Ecto neural progenitor cell (in vitro differentiated cells): ENCODE results near the gene S100A3.
A peak's percentile ranks its signal among the peaks of the same experiment; 100 is the strongest.
"Not testable (repeated sequence)": the region's sequence is repeated elsewhere in the genome, so short reads cannot be mapped to it uniquely, and the experiment has no call there.

ENCODE experiments used
- DNase-seq: peaks from one replicate; pipeline ENCODE4 v3.0.0-alpha.2; 2018; ENCODE audit warnings: low spot score

The S100A3 gene

DNA sequence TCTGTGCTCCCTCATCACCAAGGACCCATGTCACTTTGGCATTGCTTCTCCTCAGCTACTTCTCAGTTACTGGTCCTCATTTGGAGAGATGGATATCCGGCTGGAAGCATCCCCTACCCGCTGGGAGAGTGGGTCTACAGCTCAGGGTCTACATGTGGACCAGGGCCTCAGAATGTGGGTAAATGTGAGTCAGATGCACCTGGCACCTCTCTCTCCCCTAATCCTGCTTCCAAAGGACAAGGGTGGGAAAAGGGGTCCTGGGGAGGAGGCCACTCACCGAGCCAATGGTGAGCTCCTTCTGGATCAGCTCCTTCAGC, 14.2 kb downstream of the S100A3 start:
- no peak for DNase-seq

DNA sequence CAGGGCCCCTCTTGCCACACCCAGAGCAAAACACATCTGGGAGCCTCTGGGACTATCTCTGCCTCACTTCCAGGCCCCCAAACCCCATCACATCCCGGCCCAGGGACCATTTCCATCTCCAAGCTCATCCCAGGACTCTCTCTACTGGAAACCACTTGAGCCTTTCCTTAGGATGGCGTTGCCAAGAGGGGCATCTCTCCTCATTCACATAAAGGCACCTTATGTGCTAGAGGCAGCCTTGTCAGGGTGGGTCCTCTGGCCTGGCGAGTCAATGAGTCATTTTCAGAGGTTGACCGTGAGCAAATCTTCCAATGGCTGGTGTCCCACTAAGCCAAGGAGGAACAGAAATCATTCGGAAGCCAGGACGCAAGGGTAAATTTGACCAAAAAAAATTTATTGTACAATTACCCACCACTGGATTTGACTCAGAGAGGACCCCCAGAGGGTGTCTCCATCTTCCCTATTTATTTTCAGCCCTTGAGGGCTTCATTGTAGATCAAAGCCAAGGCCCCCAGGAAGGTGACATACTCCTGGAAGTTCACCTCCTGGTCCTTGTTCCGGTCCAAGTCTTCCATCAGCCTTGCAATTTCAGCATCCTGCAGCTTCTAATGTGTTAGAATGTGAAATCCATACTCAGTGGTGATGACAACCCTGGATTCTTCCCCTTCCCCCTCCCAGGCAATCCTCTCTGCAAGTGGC, 14.7 kb downstream of the S100A3 start:
- no peak for DNase-seq

DNA sequence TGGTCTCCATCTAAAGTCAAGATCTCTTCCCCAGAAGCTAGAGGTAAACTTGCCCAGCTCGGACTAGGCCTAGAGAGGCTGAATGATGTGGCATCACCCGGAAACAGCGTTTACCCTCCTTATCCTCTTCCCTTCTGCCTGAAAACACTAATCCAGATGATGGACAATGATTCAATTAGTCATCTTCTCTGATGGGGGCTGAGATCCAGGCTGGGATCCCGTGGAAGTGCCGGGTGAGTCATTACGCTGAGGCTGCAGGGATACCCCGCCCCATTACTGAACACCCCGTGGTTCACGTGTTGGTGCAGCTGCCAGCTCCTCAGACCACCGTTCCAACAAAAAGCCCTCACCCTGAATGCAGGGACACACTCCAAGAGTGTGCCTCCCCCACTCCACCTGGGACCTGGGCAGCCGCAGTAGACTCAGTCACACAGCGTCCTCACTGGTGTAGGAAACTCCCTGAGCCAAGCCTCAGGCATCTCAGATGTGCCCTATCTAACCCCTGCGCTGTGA, 15.3 kb downstream of the S100A3 start:
- DNase-seq = no peak

DNA sequence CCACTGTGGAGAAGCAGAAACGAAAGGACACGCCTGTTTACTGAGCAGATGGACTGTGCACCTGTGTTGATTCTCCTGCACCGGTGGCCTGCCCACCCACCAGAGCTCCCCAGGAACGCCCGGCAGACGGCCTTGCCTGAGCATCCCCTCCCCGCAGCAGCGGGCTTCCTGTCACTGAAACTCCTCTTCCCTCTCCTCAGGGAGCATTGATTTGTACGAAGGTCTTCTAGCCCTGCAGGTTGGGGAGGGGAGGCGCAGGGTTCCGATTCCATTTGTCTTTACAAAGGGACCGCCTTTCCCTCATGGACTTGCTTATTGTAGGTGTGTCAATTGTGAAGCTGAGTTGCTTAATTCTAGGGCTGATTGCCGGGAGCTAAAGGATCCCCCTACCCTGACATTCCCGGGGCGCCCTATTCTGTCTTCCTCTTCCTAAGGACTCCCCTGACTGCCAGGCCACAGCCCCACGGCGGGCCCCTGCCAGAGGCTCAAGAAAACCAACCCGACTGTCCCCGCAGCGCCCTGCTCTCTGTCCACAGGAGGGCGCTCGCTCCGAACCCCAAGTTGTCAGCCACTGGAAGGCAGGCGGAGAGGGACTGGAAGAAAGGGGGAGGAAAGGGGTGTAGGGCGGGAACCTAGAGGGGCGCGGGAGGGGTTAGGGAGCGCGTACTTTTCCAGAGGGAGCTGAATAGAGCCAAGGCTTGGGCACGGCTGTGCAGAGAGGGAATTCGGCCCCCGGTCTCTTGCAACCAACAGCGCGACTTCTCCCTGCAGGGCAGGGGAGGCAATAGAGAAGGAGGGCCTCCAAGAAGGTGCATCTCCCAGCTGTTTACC, 16.1 kb downstream of the S100A3 start:
- DNase-seq = peak; percentile 93

DNA sequence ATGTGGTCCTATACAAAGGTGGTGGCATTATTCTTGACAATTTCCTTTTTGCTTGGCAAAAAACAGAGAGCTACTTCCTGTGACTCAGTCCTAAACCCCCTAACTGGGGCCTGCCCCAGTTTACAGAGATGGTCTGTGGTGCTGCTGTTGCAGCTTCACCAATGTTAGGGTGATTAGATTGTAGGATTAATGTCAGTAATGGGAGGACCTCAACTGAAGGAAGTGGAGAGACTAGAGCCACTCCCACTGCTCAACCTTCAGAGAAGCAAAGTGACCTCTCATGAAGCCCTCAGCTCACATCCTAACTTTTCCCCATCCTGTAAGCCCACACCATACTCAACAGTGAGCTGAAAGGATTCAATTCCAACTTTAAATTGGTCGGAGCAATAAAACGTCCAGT, 16.9 kb downstream of the S100A3 start:
- peak; percentile 17 for DNase-seq

DNA sequence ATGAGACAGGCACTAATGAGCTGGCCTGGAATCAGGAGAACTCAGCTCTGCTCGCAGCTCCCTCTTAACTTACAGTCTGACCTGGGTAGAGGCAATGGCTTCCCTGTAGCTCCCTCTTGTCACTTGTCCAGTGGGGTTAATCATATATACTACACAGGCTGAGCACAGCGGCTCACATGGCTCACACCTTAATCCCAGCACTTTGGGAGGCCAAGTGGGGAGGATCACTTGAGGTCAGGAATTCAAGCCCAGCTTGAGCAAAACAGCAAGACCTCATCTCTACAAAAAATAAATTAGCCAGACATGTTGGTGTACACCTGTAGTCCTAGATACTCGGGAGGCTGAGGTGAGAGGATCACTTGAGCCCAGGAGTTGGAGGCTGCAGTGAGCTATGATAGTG, 17.4 kb downstream of the S100A3 start:
- DNase-seq = peak; percentile 30

DNA sequence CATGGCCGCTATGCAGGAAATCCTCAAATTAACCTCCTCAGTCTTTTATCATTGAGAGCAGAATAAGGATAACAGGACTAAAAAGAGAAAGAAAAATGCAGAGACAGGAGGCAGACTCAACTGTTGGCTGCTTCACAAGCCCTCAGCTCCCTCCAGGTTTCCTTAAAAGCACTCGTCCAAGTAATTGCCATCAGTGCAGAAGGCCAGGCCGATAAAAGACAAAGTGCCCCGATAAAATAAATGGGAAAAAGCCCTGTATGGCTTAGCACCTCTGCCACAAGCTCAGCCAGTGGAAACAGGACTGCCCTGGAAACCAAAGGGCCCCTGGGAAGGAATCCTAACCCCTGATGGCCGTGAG, 21.4 kb downstream of the S100A3 start:
- peak; percentile 29 for DNase-seq

DNA sequence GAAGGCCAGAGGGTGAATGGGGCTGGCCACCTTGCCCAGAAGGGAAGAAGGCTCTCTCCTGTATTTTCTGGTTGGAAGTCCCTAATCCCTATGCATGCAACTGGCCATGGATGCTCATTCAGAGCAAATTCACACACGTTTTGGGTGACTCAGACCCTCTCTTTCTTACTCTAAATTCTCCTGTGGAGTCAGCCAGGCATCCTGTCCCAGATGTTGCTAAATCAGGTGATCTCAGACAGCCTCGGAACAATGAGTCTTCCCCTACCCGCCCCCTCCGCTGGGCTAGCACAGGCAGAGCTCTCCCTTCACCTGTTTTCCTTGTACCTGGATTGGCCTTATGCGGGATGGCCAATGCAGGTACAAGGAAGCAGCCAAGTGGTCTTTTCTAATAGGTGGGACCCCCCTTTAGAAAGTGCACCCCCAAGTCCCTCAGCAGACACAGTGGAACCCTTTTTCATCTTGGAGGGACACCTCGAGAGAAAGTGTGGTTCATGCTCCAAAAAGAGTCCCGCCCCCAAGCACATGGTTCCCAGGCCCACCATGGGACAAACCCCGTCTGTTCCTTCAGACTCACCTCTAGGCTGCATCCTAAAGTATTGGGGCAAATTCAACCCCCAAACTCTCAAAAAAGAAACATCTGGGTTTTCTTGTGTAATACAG, 21.9 kb downstream of the S100A3 start:
- DNase-seq = peak; percentile 23

DNA sequence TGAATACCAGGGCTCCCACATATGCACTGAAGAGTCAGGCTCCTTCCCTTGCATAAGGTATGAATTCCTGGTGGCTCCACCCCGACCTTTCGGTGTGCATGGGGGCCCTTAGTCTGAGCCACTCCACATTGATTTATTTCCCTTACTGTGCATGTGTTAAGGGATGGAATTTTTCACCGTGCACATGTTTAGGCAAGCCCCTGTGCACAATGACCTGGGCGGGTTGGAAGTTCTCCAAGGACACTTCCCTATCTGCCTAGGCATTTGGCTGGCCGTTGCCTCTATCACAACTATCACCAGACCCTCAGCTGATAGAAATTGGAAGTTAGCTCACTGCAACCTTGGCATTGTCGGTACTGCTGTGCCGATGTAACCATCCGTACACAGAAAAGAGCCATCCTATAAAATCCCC, 22.9 kb downstream of the S100A3 start:
- peak; percentile 40 for DNase-seq

DNA sequence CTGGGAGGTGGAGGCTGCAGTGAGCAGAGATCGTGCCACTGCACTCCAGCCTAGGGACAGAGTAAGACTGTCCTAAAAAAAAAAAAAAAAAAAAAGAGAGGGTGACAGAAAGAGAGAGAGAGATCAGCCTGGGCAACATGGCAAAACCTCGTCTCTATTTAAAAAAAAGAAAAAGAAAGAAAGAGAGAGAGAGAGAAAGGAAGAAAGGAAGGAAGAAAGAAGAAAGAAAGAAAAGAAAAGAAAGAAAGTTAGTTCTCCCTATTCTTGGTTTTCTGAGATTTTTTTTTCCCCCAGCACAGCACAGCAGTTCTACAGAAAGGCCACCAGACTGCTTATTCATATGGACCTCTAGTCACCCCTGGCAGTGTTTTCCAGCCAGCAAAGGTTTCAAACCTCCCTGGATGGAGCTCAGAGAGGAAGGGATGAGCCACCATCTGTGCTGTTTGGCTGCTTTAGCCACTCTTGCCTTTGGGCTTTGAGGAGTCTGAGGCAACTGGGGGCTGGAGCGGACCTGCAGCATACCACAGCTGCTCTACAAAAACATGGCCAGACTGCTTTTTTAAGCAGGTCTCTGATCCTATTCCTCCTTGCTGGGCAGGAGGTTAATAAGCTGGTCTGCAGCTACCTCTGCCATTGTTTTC, 23.9 kb downstream of the S100A3 start:
- DNase-seq = peak; percentile 43

DNA sequence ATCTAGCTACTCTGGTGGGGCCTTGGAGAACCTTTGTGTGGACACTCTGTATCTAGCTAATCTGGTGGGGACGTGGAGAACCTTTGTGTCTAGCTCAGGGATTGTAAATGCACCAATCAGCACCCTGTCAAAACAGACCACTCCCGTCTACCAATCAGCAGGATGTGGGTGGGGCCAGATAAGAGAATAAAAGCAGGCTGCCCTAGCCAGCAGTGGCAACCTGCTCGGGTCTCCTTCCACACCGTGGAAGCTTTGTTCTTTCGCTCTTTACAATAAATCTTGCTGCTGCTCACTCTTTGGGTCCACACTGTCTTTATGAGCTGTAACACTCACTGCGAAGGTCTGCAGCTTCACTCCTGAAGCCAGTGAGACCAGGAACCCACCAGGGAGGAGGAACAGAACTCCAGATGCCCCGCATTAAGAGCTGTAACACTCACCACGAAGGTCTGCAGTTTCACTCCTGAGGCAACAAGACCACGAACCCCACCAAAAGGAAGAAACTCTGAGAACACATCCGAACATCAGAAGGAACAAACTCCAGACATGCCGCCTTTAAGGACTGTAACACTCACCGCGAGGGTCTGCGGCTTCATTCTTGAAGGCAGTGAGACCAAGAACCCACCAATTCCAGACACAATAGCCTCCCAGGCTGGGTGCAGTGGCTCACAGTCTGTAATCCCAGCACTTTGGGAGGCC, 26.6 kb downstream of the S100A3 start:
- DNase-seq = peak; percentile 4

DNA sequence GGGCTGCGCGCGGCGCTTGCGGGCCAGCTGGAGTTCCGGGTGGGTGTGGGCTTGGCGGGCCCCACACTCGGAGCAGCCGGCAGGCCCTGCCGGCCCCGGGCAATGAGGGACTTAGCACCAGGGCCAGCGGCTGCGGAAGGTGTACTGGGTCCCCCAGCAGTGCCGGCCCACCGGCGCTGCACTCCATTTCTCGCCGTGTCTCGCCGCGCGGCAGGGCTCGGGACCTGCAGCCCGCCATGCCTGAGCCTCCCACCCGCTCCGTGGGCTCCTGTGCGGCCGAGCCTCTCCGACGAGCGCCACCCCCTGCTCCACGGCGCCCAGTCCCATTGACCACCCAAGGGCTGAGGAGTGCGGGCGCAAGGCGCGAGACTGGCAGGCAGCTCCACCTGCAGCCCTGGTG, 27.2 kb downstream of the S100A3 start:
- DNase-seq = peak; percentile 21

DNA sequence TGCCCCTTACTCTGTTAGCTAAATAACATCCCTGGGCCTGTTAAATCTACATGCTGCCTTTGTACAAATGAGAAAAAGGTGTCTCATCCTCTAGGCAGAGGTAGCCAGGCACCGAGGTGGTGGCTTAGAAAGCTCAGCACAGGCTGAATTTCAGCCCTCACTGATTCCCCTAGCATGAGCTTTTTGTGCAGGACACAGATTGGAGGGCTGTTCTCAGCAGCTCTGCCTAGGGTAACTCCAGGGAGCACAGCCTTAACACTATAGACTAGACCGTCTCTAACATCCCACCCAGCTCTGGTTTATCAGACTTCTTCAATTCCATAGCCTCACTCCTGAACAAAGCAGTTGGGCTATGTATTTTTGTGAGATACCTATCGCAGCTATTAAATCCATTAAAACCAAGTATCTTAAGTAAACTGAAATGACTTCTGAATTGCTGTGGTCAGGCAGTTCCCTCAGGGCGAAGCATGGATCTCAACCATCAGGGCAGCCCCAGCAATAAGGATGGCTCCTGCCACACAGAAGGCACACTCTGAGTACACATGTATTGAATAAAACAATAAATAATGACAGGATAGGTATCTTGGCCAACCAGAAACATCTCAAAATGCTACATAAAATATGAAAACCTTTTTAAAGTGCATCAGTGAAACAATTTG, 28.1 kb downstream of the S100A3 start:
- no peak for DNase-seq

DNA sequence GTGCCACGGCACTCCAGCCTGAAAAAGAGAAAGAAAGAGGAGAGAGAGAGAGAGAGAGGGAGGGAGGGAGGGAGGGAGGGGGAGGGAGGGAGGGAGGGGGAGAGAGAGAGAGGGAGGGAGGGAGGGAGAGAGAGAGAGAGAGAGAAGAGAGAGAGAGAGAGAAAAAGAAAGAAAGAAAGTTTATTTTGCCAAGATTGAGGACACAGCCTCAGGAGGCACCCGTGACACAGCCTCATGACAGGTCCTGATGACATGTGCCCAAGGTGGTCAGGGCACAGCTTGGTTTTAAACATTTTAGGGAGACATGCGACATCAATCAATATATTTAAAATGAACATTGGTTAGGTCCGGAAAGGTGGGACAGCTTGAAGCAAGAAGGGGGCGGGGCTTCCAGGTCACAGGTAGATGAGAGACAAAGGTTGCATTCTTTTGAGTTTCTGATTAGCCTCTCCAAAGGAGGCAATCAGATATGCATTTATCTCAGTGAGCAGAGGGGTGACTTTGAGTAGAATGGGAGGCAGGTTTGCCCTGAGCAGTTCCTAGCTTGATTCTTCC, 28.8 kb downstream of the S100A3 start:
- DNase-seq = not testable (repeated sequence)

DNA sequence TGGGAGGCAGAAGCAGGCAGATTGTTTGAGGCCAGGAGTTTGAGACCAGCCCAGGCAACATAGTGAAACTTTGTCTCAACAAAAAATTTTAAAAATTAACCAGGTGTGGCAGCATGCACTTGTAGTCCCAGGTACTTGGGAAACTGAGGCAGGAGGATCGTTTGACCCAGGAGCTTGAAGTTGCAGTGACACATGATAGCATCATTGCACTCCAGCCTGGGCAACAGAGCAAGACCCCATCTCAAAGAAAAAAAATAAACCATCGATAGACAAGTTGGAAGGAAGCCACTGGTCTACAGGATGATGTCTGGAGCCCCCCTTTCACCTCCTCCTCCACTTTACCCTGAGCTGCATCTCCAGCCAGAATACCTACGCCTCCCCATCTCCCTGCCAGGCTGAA, 29.8 kb downstream of the S100A3 start:
- no peak for DNase-seq

DNA sequence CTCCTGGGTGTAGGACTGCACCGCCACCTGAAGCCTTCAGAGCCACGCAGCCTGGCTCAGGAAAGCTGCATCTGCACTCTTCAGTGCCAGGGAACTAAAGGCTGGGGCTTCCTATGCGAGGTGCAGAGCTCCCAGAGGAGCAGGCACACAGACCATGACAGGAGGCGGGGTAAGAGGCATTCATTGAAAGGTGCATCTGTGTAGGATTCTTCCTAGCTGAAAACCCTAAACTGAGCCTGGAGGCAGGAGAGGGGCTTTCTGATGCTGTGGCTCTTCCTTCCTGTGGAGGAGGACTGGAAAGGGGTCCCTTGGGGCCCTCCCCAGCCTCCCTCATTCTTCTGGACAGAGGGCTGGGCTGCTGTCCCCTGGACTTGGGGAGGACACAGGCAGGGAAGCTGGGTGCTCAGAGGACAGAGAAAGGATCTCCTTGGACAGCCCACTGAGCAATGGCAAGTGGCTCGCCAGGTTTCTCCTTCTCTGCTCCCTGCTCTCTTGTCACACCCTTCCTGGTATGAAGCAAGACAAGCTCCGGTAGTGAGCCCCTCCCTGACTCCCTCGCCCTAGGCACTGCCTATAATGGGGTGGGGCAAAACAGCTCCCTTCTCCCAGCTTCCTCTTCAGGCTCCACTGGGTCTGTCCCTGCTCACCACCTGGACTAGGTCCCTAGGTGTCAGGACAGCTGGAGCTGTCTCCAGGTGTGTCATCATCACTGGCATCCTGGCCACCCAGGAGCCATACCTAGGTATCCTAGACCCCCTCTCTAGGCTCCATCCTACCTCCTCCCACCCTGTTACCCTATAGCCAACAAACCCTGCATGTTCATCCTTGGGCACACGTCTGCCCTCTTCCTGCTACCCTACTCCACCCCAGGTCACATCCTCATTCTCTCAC, 33.3 kb downstream of the S100A3 start:
- no peak for DNase-seq

DNA sequence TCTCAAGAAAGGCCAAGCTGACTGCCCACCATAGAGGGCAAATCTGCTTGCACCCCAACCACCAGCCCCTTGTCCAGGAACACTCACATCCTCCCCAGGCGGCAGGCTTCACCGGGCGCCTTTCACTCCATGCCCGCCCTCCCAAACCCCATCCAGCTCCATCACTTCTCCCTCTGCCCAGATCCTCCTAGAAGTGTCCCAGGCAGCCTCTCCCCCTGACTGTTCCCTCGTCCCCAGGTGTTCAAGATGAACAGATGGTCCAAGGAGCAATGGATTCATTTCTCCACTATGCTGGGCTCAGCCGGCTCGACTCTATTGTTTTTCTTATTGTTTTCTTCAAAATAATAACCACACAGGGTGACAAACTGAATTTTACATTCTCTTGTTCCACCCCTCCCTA, 35.4 kb downstream of the S100A3 start:
- no peak for DNase-seq

DNA sequence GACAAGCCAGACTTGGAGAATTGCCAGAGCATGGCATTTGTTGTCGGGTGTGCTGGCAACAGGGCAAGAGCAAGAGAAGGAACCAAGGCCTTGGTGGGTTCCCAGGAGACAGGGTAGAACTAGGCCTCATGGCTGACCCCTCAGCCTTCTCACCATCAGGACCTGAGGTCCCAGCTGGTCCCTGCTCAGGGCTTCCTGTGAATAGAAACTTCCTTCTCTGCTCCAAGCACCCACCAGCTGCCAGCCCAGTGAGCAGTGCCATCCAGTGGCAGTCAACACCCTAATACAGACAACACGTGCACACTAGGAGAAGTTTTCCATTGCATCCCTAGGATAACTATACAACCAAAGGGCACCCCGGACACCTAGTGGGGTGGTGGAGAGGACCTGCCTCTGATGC, 36.0 kb downstream of the S100A3 start:
- DNase-seq = no peak

DNA sequence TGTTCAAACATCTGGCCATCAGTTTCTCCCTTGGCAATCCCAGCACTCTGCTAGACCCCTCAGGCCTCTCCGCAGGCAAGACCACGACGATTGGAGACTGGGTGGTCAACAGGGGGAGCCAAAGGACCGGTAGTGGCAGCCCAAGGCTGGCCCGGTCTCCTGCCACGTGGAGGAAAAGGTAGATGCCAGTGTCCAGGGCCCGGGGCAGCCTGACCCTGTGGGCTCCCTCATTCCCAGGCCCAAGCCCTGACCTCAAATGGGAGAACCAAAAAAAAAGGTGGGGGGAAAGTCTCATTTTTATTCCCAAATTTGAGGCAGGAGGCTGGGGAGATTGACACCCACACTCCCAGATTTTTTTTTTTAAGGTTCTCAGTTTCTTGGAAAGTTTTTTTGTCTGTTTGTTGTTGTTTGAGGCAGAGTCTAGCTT, 38.1 kb downstream of the S100A3 start:
- DNase-seq = peak; percentile 91

DNA sequence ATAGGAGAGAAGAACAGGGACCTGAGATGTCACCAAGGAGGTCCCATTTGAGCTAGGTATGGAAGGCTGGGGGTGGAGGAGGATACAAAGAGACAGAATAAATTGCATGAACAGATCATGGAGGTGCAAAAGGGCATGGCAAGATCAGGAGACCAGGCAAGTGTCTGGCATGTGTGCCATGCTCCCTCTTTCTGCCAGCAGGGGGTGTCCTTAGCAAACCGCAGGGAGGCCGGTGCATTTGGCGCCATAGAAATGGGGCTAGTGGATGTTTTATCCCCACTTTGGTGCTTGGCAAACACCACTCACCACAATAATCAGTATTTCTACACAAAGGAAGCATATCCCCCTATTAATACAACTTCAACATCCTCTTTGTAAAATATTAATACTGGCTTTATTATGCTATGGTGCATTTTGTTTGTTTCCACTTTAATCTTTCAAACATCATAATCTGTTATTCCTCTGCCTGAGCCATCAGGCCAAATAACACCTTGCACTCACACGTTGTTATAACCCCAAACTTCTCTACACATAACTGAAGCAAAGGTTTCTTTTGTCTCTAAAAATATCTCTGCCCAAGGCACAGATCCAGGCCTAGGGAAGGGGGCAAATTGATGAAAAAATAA, 39.2 kb downstream of the S100A3 start:
- DNase-seq = no peak
